Cerebellar nuclear complex (tissue), 1 donor: Measurements from ENCODE around the gene DPYD.

Experiments
- DNase-seq, 2 experiments: peaks; one replicate each; lab custom pipeline; 2025; lab: John Stamatoyannopoulos, UW

Gene DPYD

GRCh38 chr1:97693601-97694000 lies 227.2 kb downstream of the DPYD start:
- no peak for DNase-seq

DNA sequence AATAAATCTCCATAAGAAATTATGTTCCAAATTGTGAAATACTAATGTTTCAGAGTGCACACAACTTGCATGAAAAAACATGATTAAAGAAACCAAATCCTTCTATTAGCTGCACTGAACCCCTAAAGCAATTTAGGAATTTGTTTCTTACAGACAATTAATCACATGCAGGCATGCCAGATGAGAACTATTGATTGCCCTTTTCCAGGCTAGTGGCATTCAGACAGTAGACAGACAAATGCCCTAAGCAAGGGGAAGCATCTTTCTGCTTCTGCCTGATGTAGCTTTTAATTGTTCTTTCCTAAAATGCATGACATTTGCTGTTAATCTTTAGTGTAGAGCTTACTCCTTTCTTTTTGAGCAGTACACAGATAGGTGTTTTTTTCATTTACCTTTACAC lies 229.5 kb downstream of the DPYD start:
- DNase-seq: no peak

DNA sequence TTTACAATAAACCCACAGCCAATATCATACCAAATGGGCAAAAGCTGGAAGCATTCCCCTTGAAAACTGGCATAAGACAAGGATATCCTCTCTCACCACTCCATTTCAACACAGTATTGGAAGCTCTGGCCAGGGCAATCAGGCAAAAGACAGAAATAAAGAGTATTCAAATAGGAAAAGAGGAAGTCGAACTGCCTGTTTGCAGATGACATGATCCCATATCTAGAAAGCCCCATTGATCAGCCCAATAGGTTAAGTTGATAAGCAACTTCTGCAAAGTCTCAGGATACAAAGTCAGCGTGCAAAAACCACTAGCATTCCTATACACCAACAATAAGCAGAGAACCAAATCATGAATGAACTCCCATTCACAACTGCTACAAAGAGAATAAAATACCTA lies 235.5 kb downstream of the DPYD start:
- DNase-seq: no peak

DNA sequence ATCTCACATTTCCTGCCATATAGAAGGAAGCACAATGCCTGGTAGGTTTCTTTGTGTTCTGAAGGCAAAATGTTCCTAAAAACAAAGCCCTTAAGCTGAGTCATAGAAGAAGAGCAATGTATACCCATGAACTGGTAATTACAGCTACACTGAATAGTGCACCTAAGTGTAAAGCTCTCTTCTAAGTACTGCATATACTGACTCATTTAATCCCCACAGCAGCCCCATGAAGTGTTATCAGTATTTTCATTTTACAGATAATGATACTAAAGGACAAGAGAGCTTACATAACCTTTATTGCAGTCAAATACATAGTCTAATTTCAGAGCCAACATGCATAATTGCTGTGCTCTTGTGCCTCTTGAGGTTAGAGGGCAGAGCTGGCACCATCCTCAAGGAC lies 239.9 kb downstream of the DPYD start:
- no peak for DNase-seq

DNA sequence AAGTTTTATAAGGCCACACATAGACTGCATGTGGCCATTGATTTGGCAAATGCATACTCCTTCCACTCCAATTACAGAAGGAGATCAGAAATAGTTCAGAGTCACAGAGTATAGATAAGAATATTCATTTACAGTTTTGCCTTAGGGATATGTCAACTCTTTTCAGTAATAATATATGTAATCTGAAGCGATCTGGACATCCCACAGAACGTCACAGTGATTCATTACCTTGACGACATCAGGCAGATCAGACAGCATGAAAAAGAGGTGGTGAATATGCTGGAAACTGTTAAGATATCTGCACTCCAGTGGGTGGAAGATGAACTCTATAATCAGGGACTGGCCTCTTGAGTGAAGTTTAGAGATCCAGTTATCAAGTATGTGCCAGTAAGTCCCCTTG lies 240.4 kb downstream of the DPYD start:
- DNase-seq: no peak

GRCh38 chr1:97677702-97678101 lies 243.1 kb downstream of the DPYD start:
- no peak for DNase-seq

GRCh38 chr1:97674517-97674916 lies 246.3 kb downstream of the DPYD start:
- DNase-seq: no peak

- no peak for DNase-seq
Measured at GRCh38 chr1:97668945-97669344, 251.9 kb downstream of the DPYD start.

GRCh38 chr1:97660431-97661105 lies 260.3 kb downstream of the DPYD start:
- no peak for DNase-seq

- DNase-seq: no peak
Measured at GRCh38 chr1:97654876-97655585, 265.8 kb downstream of the DPYD start.

- DNase-seq: no peak
Measured at GRCh38 chr1:97651250-97651649, 269.6 kb downstream of the DPYD start.

GRCh38 chr1:97649591-97649990 lies 271.2 kb downstream of the DPYD start:
- DNase-seq: no peak

GRCh38 chr1:97647776-97648175 lies 273.1 kb downstream of the DPYD start:
- DNase-seq: no peak

DNA sequence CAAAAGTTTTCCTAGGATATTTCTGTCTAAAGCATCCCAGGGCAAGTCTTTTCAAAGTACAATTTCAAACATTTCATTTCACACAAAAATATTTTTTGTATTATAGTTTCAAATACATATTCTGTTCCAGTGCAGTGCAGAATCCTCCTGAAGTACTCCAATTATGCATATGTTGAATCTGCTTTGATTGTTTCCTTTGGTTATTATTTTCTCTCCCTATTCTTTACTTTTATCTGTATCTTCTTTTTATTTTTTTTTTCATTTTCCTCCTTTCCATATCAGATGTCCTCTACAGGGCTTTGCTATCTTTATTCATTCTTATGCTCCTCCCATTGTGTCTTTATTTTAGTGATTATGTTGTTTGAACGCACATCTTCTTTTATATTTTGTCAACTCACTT lies 274.8 kb downstream of the DPYD start:
- no peak for DNase-seq

GRCh38 chr1:97640677-97641076 lies 280.2 kb downstream of the DPYD start:
- DNase-seq: no peak

GRCh38 chr1:97636941-97637340 lies 283.9 kb downstream of the DPYD start:
- DNase-seq: no peak

DNA sequence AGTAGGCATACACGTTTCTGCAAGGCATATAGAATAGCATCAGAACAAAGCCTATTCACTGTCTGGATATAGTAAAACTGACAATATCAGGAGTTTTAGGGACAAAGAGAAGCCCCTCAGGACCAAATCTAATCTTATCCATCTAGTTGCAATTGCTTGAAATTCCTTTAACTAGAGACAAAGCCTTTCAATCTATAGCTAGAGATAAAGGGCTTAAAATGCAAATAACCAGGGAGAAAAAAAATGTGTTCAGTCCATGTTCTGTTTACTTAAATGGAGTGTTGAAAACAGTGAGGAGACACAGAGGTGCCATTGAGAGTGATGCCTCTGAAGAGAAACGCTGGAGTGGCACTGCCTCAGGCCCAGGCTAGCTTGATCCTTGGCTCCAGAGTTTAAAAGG lies 286.1 kb downstream of the DPYD start:
- no peak for DNase-seq

- DNase-seq: no peak
Measured at GRCh38 chr1:97632776-97633175, 288.1 kb downstream of the DPYD start.

- DNase-seq: no peak
Measured at GRCh38 chr1:97632075-97632474, 288.8 kb downstream of the DPYD start.

DNA sequence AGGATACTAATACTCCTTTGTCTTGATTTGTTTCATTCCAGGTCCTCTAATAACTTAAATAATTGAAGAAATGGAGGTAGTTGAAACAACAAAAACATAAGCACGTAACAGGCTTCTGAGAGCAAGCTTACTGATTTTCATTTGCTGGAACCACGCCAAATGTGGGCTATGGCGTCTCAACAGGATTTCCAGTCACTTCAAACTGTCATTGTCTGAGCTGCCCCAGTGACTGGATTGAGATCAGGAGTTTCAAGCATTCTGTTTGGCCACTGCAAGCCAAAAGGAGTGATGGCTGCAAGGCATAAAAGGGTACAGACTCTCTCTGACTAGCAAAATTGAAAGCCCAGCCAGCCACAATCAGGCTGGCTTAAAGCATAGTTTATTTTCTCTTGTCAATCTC lies 289.9 kb downstream of the DPYD start:
- no peak for DNase-seq

DNA sequence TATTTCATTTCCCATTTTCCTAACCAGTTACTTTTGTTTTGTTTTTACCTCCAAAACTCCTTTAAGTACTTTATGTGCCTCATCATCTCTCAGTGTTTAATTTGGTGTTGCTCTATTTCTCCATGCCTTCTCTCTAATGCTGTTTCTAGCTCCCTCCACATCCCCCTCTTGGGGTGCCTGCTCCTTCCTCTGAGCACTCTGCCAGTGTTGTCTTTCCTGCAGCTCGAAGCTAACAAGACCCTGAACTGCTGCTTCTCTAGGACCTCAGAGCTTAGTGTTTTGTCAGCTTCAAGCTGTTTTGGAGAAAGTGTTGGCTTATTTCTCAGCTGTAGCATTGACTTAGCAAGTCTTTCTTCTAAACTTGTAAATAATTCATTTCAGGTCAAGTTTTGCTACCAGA lies 290.6 kb downstream of the DPYD start:
- DNase-seq: no peak

DNA sequence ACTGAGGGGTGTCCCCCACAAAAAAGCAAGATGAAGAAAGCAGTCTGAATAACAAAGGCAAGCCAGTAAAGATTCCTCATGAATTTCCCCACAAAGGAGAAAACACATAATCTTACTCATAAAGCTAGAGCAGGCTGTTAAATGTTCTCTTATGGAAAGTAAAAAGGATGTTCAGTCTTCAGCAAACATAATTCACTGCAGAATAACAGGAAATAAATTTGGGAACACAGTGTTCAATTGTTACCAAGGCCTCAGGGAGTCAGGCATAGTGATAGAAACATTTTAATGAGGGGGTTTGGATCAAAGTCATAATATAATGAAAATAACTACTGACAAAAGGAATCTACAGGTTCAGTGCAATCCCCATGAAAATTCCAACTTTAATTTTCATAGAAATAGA lies 297.6 kb downstream of the DPYD start:
- no peak for DNase-seq

DNA sequence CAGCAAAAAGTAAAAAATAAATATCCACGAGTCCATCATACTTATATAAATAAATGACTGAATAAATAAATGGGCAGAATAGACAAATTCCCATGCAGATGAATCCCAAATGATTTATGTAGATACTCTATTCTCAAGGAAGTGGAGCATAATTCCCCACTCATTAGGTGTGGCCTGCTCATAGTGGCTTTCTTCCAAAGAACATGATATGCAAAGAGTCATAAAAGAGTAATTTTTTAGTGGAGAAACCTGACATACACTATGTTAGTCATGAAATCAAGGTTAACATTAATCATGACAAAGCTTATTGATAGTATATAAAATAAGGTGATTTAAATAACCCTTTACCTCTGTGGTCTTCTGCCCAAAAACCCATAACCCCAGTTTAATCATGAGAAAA lies 298.9 kb downstream of the DPYD start:
- no peak for DNase-seq

- DNase-seq: no peak
Measured at GRCh38 chr1:97619706-97620105, 301.1 kb downstream of the DPYD start.
